K562 (cell line): Measurements from ENCODE around the gene COL7A1. TPM values are rescaled to one million over a fixed set of nuclear protein-coding genes. Genes with fewer than 3 reads are reported as not detected.

Experiments
- ATF6 ChIP-seq: sonication (generic); formaldehyde crosslinking; IDR thresholded peaks from 2 replicates; pipeline ENCODE4 v1.4.0; 2020; ENCODE audit warnings: mild to moderate bottlenecking, missing genetic modification reagents
- CREB3 ChIP-seq: fragments of 450-650 bp; conservative IDR thresholded peaks from 2 replicates; pipeline ENCODE4 v1.6.1; 2016; ENCODE audit warnings: missing genetic modification characterization, low read depth, mild to moderate bottlenecking, missing compliant biosample characterization, moderate library complexity
- E4F1 ChIP-seq: fragments of 250-450 bp; sonication (Bioruptor Pico); IDR thresholded peaks from 2 replicates; pipeline ENCODE4 v1.5.0; 2021; ENCODE audit warnings: mild to moderate bottlenecking, borderline replicate concordance
- EHMT2 ChIP-seq: fragments of 450-650 bp; IDR thresholded peaks from 2 replicates; pipeline ENCODE4 v1.6.1; 2018; ENCODE audit warnings: antibody characterized with exemption
- FOXA1 ChIP-seq: fragments of 450-650 bp; IDR thresholded peaks from 2 replicates; pipeline ENCODE4 v1.6.1; 2016; ENCODE audit warnings: mild to moderate bottlenecking, borderline replicate concordance
- FOXK2 ChIP-seq, 2 experiments: fragments of 450-650 bp; IDR thresholded peaks in 1 of 2; conservative IDR thresholded peaks in 1 of 2; 2 replicates each; pipeline ENCODE4 v1.6.1; 2016; ENCODE audit warnings: low read depth in 2 of 2, mild to moderate bottlenecking in 1 of 2
- HDAC6 ChIP-seq: IDR thresholded peaks from 2 replicates; pipeline ENCODE4 v1.6.1; 2012; ENCODE audit warnings: low read depth, mild to moderate bottlenecking, control low read depth, inconsistent platforms, low read length, moderate library complexity
- HNRNPH1 ChIP-seq: fragments of 200-400 bp; formaldehyde crosslinking; optimal IDR thresholded peaks from 2 replicates; pipeline ENCODE3; 2017; ENCODE audit warnings: low read depth, mild to moderate bottlenecking, low read length, moderate library complexity
- HOMEZ ChIP-seq: fragments of 250-450 bp; sonication (Bioruptor Pico); IDR thresholded peaks from 2 replicates; pipeline ENCODE4 v1.4.0; 2020; ENCODE audit warnings: mild to moderate bottlenecking, moderate library complexity
- MTA3 ChIP-seq: fragments of 450-650 bp; formaldehyde crosslinking; IDR thresholded peaks from 2 replicates; pipeline ENCODE4 v1.6.1; 2017; ENCODE audit warnings: mild to moderate bottlenecking, borderline replicate concordance
- PRMT5 ChIP-seq: sonication (generic); formaldehyde crosslinking; IDR thresholded peaks from 2 replicates; pipeline ENCODE4 v1.5.0; 2020; ENCODE audit warnings: missing genetic modification reagents
- PTBP1 ChIP-seq: fragments of 200-400 bp; formaldehyde crosslinking; IDR thresholded peaks from 2 replicates; pipeline ENCODE4 v1.6.1; 2017; ENCODE audit warnings: low read depth, low read length
- RHOXF2B ChIP-seq: fragments of 250-450 bp; sonication (Bioruptor Pico); conservative IDR thresholded peaks from 2 replicates; pipeline ENCODE4 v1.5.1; 2021
- TCFL5 ChIP-seq: fragments of 250-450 bp; sonication (Bioruptor Pico); conservative IDR thresholded peaks from 2 replicates; pipeline ENCODE4 v1.6.1; 2021; ENCODE audit warnings: mild to moderate bottlenecking, moderate library complexity, matching md5 sums
- THRB ChIP-seq: fragments of 450-650 bp; formaldehyde crosslinking; conservative IDR thresholded peaks from 2 replicates; pipeline ENCODE4 v1.4.0; 2022; ENCODE audit warnings: mild to moderate bottlenecking, missing genetic modification characterization
- TRIM24 ChIP-seq, 2 experiments: fragments of 450-650 bp; IDR thresholded peaks; 2 replicates each; pipeline ENCODE4 v1.6.1; 2016
- ZNF12 ChIP-seq: sonication (generic); formaldehyde crosslinking; IDR thresholded peaks from 2 replicates; pipeline ENCODE4 v1.4.0; 2020; ENCODE audit warnings: mild to moderate bottlenecking, missing genetic modification reagents
- ZNF41 ChIP-seq: fragments of 250-450 bp; sonication (Bioruptor Pico); conservative IDR thresholded peaks from 2 replicates; pipeline ENCODE4 v1.4.0; 2020; ENCODE audit warnings: mild to moderate bottlenecking
- ZNF717 ChIP-seq: fragments of 250-450 bp; sonication (Bioruptor Pico); IDR thresholded peaks from 2 replicates; pipeline ENCODE4 v1.5.0; 2021
- ZSCAN32 ChIP-seq: fragments of 450-650 bp; formaldehyde crosslinking; IDR thresholded peaks from 2 replicates; pipeline ENCODE4 v1.4.0; 2020; ENCODE audit warnings: mild to moderate bottlenecking, moderate library complexity
- polyA plus RNA-seq, 8 experiments: library from polyadenylated mRNA; depleted of rRNA in 4 of 8; stranded (reverse) in 5 of 8; unstranded in 3 of 8; fragments of >200 nt; fragmentation: Nextera tagmentation in 2 of 8; fragmentation: Illumina TruSeq in 1 of 8; extraction: Ambion mirVana in 2 of 8; extraction: Trizol in 1 of 8; gene quantifications; 2 replicates each; pipeline versions ENCODE4 v1.2.1 to v1.2.3, GENCODE V29; 2011 to 2014; ENCODE audit warnings: inconsistent platforms in 1 of 8, missing spikeins in 1 of 8
- total RNA-seq, 7 experiments: library from RNA; depleted of rRNA in 6 of 7; stranded (reverse); fragments of >200 nt in 6 of 7; fragmentation: Illumina TruSeq in 2 of 7; extraction: Trizol in 2 of 7; gene quantifications; 2 replicates each; pipeline versions ENCODE4 v1.2.1 to v1.2.3, GENCODE V29; 2011 to 2021; ENCODE audit warnings: low replicate concordance in 1 of 7

COL7A1 gene
- total and polyA plus RNA-seq, 9 of the 15 experiments (the other 6 are each of a cell fraction or from before 2014, with no cell fraction given), result 0.09 to 0.66 (median 0.35) TPM; not detected in 3

- TF ChIP-seq THRB (CRISPR knock-in tag) (no peak), CREB3 (no peak), HDAC6 (no peak), ZNF717 (CRISPR knock-in tag) (no peak), FOXA1 (no peak), MTA3 (0 out of 2 replicates have a peak, but pooled peaks have one; percentile 75), HNRNPH1 (no peak), ZNF12 (CRISPR knock-in tag) (no peak), PRMT5 (no peak), ZNF41 (CRISPR knock-in tag) (no peak), RHOXF2B (CRISPR knock-in tag) (no peak), FOXK2 (conservative IDR thresholded peaks at IDR 0.05 in 1 of 2, IDR thresholded peaks at IDR 0.05 in 1 of 2; ENCODE audit: low read depth in 2 of 2) (no peak), E4F1 (CRISPR knock-in tag) (no peak), TCFL5 (CRISPR knock-in tag) (no peak), HOMEZ (CRISPR knock-in tag) (no peak), EHMT2 (no peak), TRIM24 (IDR thresholded peaks at IDR 0.05) (no peak), ATF6 (CRISPR knock-in tag) (no peak), PTBP1 (no peak), ZSCAN32 (CRISPR knock-in tag) (no peak)
Observed at GRCh38 chr3:48635222-48636021, 40.3 kb upstream of the COL7A1 start, which contains the start of gene SLC26A6 (continued).
